ENCODE measurements around the gene WDR3. TPM values are rescaled to one million over a fixed set of nuclear protein-coding genes. Genes with fewer than 3 reads are reported as not detected.

The WDR3 gene
- polyA plus RNA-seq, 5 donors = 20.6 to 38.1 (median 29.4) TPM

DNA sequence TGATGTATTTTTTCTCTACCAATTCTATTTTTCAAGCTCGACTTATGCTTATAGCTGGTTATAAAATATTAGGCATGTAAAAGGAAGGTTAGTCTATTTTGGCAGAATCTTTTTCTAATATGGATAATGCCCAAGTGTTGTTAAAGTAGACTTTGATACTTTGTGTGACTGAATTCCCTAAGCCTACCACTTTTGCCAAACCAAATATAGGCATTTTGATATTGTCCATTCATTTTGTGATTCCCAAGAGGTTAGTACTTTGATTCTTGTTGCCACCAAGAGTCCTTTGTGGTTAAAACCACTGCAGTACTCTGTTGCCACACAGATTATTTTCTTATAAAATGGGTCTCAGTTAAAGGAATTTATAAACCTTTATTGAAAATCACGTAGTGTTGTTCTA, 4.2 kb downstream of the WDR3 start:
- no peak for DNase-seq

DNA sequence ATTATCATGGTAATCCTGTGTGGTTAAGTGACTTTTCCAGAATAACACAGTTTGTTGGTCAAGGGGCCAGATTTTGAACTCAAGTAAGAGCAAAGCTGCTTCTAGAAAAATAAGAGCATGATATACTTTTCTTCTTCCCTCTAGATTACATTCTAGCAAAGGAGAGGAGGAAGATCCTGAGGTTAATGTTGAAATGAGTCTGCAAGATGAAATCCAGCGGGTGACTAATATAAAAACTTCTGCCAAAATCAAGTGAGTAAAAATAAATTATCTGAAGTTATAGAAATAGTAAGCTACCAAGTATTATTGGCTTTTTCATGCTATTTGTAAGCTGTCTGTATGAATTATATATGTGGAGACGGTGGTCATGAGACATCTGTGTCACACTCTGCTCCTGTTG, 12.8 kb downstream of the WDR3 start:
- no peak for DNase-seq

DNA sequence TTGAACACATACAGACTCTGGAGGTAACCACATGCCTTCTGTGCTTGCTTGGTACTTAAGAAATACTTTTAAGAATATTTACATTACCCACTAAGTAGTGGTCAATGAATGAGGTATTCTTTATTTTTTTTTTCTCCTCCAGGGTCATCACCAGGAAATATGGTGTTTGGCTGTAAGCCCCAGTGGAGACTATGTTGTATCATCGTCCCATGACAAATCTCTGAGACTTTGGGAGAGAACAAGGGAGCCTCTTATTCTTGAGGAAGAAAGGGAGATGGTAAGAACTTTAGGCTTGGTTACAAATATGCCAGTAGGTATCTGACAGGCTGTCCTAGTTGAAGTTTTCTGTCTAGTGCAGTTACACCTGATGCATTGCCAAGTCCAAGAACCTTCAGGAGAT, 22.8 kb downstream of the WDR3 start:
- no peak for DNase-seq

DNA sequence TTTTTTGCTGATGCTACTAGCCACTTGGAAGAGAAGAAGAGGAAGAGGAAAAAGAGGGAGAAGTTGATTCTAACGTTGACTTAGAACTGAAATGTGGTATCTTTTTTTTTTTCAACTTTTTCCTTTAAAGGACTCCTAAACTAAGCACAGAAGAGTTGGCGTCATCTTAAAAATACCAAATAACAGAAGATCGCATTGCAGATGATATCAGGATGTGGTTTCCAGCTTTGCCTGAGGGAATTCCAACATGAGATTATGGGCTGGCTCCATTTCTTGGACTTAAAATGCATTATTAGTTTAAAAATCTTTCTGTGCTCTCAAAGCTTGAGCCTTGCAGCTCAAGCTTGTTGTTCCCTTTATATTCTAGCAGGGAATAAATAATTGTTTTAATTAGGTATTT, 29.8 kb downstream of the WDR3 start:
- no peak for DNase-seq

DNA sequence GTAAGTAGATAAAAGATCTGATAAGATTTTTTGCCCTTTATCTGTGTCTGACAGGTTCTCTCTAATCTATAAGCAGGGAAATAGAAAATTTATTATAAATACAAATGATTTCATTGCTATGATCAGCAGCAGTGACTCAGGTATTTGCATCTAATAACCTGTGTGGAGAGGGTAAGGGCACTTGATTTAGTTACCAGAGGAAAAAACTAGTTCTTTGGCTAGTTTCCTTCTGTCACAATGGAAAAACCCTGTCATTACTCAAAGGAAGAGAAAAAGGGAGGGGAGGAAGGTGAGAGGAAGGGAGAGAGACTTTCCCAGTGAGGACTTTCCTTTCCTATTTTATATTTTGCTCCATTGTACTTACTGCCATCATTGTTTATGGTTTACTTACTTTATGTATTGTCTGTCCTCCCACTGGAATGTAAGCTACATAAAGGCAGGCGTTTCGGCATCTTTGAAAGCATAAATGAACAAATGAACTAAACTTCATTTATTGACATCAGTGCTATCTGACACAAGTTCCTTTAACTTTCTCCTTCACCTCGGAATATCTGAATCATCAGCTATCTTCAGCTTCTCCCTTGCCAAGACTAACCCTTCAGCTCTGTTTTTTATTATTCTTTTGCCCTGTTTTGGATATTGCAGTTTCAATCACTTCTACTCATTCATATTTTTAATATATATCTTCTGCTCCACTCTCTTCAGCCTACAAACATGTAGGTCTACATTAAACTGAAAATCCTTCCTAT, 34.9 kb downstream of the WDR3 start:
- DNase-seq = no peak

DNA sequence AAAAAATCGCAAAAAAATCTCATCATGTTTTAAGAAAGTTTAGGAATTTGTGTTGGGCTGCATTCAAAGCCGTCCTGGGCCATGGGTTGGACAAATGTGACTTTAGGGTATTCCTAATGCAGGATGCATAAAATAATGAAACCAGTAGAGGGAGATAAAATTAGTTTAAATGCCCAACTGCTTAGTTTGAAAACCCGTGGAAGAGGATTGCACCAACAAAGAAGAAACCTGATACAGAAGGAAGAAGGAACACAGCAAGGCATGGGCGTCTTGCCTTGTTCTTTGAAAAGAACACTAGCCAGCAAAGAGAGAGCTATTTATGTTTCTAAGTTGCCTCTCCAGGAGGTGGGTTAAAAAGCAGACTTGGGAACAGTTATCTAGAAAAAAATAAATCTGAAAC, 37.9 kb downstream of the WDR3 start:
- peak in 1 of 2 donors; percentile 4 for DNase-seq

DNA sequence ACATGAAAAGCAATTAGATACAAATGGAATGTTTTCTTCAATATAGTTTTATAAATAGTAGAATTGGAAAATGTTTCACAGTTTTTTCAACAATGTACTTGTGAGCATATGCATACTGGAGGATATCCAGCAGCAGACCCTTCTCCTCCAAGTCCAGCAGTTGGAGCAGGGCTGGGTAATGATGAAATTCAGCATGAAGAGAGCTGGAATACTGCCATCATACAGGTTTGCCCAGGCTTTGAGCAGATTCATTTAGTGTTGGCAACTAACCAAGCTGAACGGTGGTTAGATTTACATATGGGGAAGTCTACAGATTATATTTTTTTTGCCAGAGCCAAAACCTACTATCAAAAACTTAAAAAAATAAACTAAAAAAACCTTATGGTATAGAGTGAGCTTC, 38.3 kb downstream of the WDR3 start:
- DNase-seq = peak; percentile 33 to 34

DNA sequence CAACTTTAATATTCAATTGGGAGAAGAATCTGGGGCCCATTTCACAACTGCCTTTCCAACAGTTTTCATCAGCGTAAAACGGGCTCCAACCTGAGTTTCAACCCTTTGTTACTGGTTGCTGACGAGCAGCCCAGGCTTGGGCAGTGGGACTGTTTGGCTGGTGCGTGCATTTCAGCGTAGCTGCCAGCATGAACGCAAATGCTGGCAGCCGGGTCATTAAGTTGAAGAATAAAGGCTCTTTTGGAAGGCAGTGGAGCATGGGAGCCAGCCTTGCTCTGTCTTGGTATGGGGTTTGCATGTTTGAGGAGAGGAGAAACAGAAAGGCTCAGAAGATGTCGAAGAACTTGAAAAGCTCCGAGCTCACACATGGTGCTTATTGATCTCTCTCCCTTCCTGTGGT, 40.7 kb downstream of the WDR3 start:
- DNase-seq = no peak

DNA sequence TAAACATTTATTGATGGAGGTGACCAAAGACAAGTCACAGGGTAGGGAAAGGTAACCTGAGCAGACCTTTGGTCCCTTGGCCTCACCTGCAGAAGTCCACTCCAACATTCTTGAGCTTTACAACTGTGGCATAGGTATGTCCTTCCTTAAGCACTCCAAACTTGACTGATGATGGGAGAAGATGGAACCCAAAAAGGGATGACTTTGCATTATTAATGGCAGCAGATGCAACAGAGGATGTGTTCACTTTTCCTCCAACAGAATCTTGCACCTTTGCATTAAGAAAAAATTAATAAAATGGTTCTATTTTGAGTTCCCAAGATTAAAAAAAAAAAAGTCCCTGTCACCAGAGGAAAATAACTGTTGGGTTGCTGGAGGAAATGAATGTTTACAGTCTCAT, 42.2 kb downstream of the WDR3 start:
- DNase-seq = no peak

DNA sequence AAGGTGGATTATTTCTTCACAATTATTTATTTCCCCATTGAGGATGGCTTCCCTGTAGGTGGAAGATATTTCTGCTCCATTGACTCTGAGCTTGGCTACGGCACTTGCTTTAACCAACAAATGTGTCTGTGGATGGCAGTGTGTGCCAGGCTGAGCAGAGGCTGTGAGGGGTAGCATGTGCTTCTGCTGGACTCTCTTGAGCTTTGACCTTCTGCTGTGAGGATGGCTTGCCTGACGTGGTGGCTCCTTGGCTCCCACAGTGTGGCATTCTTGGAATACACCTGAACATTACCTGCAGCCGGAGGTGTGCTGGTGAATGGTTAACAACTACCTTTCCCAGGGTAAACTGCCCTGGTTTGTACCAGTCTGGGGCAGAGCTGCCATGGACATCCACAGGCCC, 46.8 kb downstream of the WDR3 start:
- DNase-seq = no peak

DNA sequence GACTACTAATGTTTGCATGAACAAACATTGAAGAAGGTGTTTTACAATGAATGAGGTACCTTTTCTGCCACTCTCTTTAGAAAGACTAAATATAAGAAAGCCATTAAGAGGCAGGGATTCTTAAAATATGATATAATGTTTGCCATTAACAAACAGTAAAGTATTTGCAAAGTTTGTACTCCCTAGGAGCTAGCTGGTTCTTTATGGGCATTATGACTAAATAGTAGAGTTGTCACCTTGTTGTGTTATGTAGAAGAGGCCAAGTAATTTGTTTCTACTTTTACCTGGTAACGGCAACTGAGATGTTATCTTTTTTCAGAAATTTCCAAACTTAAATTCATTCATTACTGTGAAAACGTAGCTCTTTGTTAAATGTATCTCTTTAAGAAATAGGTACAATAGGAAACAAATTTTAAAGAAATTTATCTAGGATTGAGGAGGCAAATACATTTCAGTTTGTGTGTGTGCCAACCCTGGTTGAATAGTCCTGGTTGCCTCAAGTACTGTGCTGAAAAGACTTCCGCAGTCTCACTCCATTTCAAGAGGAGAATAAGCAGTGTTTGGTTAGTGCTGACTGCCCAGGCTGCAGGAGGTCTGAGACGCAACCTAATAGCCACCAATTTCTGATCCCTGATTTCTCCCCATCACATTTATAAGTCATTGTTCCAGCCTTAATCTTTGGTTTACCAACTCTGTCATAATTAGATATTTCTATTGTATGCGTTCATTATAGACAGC, 52.1 kb downstream of the WDR3 start:
- DNase-seq = peak in 1 of 2 donors; percentile 3

DNA sequence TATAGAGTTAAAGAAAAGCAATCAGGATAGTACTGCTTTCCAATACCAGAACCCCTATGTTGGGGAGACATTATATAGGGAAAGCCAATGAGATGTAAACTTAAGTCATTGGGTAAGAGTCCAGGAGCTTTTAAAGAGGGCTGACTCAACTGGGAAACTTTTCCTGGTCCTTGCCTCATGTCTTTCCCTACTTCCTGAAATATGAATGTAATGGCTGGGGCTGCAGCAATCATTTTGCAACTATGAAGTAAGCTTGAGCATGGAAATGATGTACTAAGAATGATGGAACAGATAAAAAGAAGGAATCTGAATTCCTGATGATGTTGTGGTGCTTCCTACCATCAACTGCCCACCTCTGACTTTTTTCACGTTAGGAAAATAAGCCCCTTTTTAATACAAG, 55.7 kb downstream of the WDR3 start:
- DNase-seq = no peak

DNA sequence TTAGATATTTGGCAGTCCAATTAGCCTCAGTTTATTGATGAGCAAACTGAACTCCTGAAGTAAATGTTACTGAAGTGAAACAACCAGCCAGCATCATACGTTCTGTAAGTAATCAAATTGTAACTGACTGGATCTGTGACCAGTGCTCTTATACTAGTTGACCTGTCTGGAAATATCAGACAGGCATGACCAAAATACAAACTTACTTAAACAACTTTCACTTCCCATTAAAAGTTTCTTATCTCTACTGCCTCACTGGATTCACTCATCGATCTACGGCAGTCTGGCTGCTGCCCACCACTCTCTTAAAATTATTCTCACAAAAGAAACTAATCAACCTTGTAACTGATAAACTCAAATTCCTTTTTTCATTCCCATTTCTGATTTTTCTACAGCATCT, 56.4 kb downstream of the WDR3 start:
- no peak for DNase-seq

DNA sequence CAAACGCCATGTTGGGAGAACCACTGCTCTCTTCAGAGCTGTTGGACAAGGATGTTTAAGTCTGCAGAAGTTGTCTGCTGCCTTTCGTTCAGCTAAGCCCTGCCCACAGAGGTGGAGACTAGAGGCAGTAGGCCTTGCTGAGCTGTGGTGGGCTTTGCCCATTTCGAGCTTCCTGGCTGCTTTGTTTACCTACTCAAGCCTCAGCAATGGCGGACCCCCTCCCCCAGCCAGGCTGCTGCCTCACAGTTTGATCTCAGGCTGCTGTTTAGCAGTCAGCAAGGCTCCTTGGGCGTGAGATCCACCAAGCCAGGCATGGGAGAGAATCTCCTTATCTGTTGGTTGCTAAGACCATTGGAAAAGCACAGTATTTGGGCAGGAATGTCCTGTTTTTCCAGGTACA, 74.8 kb downstream of the WDR3 start:
- DNase-seq = no peak

DNA sequence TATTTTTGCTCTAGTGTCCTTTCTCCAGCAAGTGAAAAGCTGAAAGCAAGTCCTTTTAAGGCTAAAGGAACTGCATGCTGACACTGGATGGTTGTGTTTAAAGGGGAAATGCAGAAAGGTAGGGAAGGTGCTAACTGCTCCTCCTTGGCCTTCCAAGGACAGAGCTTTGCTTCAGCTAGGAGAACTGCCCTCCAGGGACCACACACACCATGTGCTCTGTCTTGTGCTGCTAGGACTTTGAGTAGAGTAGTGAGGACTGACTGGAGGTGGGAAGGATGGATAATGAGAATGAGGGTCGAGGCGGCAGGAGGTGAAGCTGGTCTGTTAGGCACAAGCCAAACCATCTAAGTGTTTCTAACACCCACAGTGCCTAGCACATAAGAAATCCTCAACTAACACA, 77.9 kb downstream of the WDR3 start:
- DNase-seq = no peak

DNA sequence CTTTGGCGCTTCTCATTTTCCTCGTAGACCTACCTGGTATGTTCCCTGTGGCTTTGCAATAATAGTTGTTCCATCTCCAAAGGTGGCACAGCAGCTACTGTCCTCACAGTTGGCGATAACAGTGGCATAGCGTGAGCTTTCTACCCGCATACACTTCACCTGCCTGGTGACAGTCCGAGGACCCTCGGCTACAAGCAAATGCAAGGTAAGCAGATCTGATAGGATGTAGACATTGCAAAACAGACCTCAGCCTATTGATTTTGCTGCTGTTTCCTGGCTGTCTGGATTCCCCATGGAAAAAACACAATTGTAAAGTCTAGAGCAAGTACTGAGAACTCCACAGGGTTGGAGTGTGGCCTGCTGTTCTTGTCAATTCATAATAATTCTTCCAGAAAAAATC, 78.5 kb downstream of the WDR3 start:
- no peak for DNase-seq

DNA sequence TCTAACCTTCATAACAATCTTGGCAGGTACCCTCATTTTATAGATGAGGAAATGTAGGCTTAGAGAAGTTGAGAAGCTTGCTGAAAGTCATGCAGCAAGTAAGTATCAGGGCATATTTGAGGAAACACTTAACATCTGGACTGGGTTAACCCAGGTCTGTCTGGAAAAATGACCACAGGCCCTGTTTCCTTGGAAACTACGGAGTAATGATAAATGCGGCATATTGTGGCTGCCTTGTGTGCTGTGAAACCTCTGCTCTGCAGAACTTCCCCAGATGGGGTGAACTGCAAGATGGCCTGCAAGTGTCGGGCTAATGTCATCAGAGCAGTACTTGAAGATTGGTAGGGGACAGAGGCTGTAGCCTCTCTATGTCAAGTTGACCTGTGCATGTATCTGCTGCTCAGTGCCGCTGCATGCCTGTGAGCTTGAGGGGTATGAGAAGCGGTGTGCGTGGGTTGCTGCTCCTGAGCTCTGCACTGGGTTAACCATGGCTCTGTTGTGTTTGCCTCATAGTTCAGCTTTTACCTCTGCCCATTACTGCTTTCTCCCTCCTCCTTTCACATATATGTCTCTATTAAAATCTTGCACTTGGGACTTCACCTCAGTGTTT, 83.1 kb downstream of the WDR3 start:
- no peak for DNase-seq

DNA sequence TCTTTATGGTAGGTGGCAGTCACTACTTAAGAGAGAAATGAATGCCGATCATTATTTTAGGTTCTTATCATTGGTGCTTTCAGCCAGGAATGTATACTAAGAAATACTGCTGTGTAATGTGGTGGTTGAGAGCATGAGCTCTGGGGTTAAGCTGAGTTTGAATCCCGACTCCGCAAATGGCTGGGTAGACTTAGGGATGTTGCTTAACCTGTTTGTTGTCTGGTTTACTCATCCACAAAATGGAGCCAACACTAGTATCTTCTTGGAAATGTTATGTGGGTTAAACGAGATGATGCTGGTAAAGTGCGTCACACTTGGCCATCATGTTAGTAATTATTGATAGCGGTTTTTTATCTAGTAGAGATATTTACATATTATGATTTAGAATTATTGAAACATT, 83.8 kb downstream of the WDR3 start:
- DNase-seq = no peak

DNA sequence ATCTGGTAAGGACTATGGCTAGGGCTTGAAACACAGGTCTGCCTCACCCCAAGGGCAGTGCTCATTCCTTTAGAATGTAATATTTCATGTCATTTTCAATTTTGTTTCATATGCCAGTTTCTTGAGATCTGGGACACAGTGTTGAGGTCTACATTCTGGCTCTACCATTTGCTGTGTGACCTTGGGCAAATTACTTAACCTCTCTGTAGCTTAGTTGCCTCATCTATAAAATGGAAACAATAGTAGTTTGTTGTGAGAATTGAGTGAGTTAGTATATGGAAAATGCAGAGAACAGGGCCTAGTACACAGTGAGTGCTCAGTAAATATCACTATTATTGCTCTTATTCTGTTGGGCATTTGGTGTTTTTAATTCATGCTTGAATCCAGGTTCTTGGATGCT, 84.4 kb downstream of the WDR3 start:
- DNase-seq = no peak
